ENCODE measurements around the gene SPRR2A. TPM values are rescaled to one million over a fixed set of nuclear protein-coding genes. Genes with fewer than 3 reads are reported as not detected.

SPRR2A gene
- total RNA-seq, 2 donors from 2014 or later = not detected

- DNase-seq = no peak
- no peak overlapping the region for H3K4me3 ChIP-seq
- H3K36me3 ChIP-seq = no peaks in the 10 kb centered on the region
- no peaks in the 10 kb centered on the region for H3K9me3 ChIP-seq
- H3K9ac ChIP-seq (ENCODE audit: low read depth in 2 of 2, low read length in 2 of 2) = no peak overlapping the region
- TF ChIP-seq CTCF (IDR thresholded peaks at IDR 0.05) = no peak
- intact Hi-C loops (cut with DNase I) = no loop called here
- no peaks in the 10 kb centered on the region for H3K27me3 ChIP-seq
- no peak overlapping the region for H3K27ac ChIP-seq
- H3K4me1 ChIP-seq = no peaks in the 10 kb centered on the region
Measured at GRCh38 chr1:153087652-153088051, 30.3 kb upstream of the SPRR2A start.

GRCh38 chr1:153081736-153082135 is 24.4 kb upstream of the SPRR2A start:
- no peak for TF ChIP-seq CTCF (IDR thresholded peaks at IDR 0.05)
- H3K4me1 ChIP-seq = no peaks in the 10 kb centered on the region
- H3K27me3 ChIP-seq = no peaks in the 10 kb centered on the region
- no peak overlapping the region for H3K4me3 ChIP-seq
- intact Hi-C loops (cut with DNase I) = no loop called here
- H3K9me3 ChIP-seq = no peaks in the 10 kb centered on the region
- DNase-seq = no peak
- no peak overlapping the region for H3K9ac ChIP-seq (ENCODE audit: low read depth in 2 of 2, low read length in 2 of 2)
- no peak overlapping the region for H3K27ac ChIP-seq
- no peaks in the 10 kb centered on the region for H3K36me3 ChIP-seq

GRCh38 chr1:153072806-153073726 is 15.8 kb upstream of the SPRR2A start:
- no peak overlapping the region for H3K9ac ChIP-seq (ENCODE audit: low read depth in 2 of 2, low read length in 2 of 2)
- H3K36me3 ChIP-seq = no peaks in the 10 kb centered on the region
- TF ChIP-seq CTCF (IDR thresholded peaks at IDR 0.05) = no peak
- no peaks in the 10 kb centered on the region for H3K4me1 ChIP-seq
- no peak for DNase-seq
- H3K27me3 ChIP-seq = no peaks in the 10 kb centered on the region
- no peak overlapping the region for H3K4me3 ChIP-seq
- no peak overlapping the region for H3K27ac ChIP-seq
- intact Hi-C loops (cut with DNase I) = no loop called here
- no peaks in the 10 kb centered on the region for H3K9me3 ChIP-seq

- Histone ChIP-seq H3K36me3 (no peaks in the 10 kb centered on the region), H3K27me3 (no peaks in the 10 kb centered on the region), H3K9ac (ENCODE audit: low read depth in 2 of 2, low read length in 2 of 2) (no peak within 1 kb of the TSS), H3K4me1 (no peaks in the 10 kb centered on the region), H3K27ac (no peak within 1 kb of the TSS), H3K4me3 (no peak within 1 kb of the TSS), H3K9me3 (no peaks in the 10 kb centered on the region)
- no peak for TF ChIP-seq CTCF (IDR thresholded peaks at IDR 0.05)
- no peak for DNase-seq
- intact Hi-C loops (cut with DNase I) = no loop called here
Measured at GRCh38 chr1:153071511-153071910, 14.2 kb upstream of the SPRR2A start, which contains the start of gene SPRR2B. Gene SPRR2B (minus strand): TSS chr1:153071611. CDS start chr1:153070839, 772 bp downstream.

- Histone ChIP-seq H3K4me3 (no peak overlapping the region), H3K27me3 (no peaks in the 10 kb centered on the region), H3K36me3 (no peaks in the 10 kb centered on the region), H3K9me3 (no peaks in the 10 kb centered on the region), H3K9ac (ENCODE audit: low read depth in 2 of 2, low read length in 2 of 2) (no peak overlapping the region), H3K27ac (no peak overlapping the region), H3K4me1 (no peaks in the 10 kb centered on the region)
- intact Hi-C loops (cut with DNase I) = no loop called here
- no peak for TF ChIP-seq CTCF (IDR thresholded peaks at IDR 0.05)
- no peak for DNase-seq
Measured at GRCh38 chr1:153070243-153070642, 12.9 kb upstream of the SPRR2A start.
